K562 (cell line): ENCODE measurements around the gene PKD1L1. TPM values are rescaled to one million over a fixed set of nuclear protein-coding genes. Genes with fewer than 3 reads are reported as not detected.

Experiments
- ATAC-seq: fragments of 200-7000 bp; cut with Tn5 transposase; 3 replicates; pipeline ENCODE4 v1.9.1; 2020; ENCODE audit warnings: moderate library complexity
- BruUV-seq: library from RNA; stranded (reverse); fragments of 400-500 nt; replicated peaks from 2 replicates; lab custom pipeline; 2021; lab: Mats Ljungman, UMichigan
- CTCF ChIA-PET: fragments of 300-600 bp; formaldehyde crosslinking; extraction: SDS; loops from one replicate; lab custom pipeline; 2021; ENCODE audit warnings: low intra/inter-chr PET ratio; lab: Yijun Ruan, JAX
- POLR2A ChIA-PET: fragments of 300-600, 350-650 bp; sonication (Branson Sonifier 250); formaldehyde crosslinking; extraction: SDS; loops from one replicate; lab custom pipeline; 2021; ENCODE audit warnings: antibody characterized with exemption, inconsistent platforms; lab: Yijun Ruan, JAX
- DNase-seq, 4 experiments: peaks; one replicate each; pipeline versions ENCODE4 v3.0.0 to v3.0.0-alpha.2; 2011 to 2018; ENCODE audit warnings: low spot score in 3 of 4, mixed read lengths in 3 of 4; ENCODE audit errors: extremely low read depth in 1 of 4
- FAIRE-seq: peaks from 2 replicates; lab custom pipeline; 2011; peaks lifted over from hg19 to GRCh38; lab: Jason Lieb, UNC
- H2AFZ ChIP-seq: 2 replicates; pipeline ENCODE4 v1.6.0; 2011; ENCODE audit warnings: low read depth, low read length, control low read depth, inconsistent platforms
- H3K27ac ChIP-seq: fragments of 200-600 bp; 3 replicates; pipeline ENCODE4 v1.8.0; 2011; ENCODE audit warnings: low read depth, mild to moderate bottlenecking, control low read depth, inconsistent platforms, low read length, moderate library complexity, mixed read lengths; ENCODE audit errors: extremely low read depth
- H3K27me3 ChIP-seq, 2 experiments: fragments of 300-600 bp in 1 of 2; 2 replicates in 1 of 2; 3 replicates in 1 of 2; pipeline versions ENCODE4 v1.6.0 to v1.8.0; 2011; ENCODE audit warnings: inconsistent platforms in 2 of 2, low read length in 2 of 2, mild to moderate bottlenecking in 1 of 2, mixed read lengths in 1 of 2, moderate library complexity in 1 of 2; ENCODE audit not compliant: control insufficient read depth in 2 of 2, insufficient read depth in 2 of 2
- H3K36me3 ChIP-seq: fragments of 300-600 bp; 3 replicates; pipeline ENCODE4 v1.8.0; 2011; ENCODE audit warnings: mild to moderate bottlenecking, low read length, inconsistent platforms; ENCODE audit not compliant: control insufficient read depth, insufficient read depth
- H3K4me1 ChIP-seq, 2 experiments: fragments of 200-600 bp in 1 of 2; replicated peaks in 1 of 2; 2 replicates in 1 of 2; 3 replicates in 1 of 2; pipeline versions ENCODE4 v1.5.1 to v1.8.0; 2011; ENCODE audit warnings: inconsistent platforms in 2 of 2, low read length in 2 of 2, mild to moderate bottlenecking in 1 of 2, mixed read lengths in 1 of 2, moderate library complexity in 1 of 2; ENCODE audit not compliant: control insufficient read depth in 2 of 2, insufficient read depth in 2 of 2
- H3K4me2 ChIP-seq: 2 replicates; pipeline ENCODE4 v1.6.1; 2011; ENCODE audit warnings: low read length, control low read depth, inconsistent platforms, mixed read lengths; ENCODE audit not compliant: insufficient read depth
- H3K4me3 ChIP-seq: fragments of 200-600 bp; sonication (generic), shearing (Covaris generic); 2 replicates; pipeline ENCODE4 v1.5.1; 2016; ENCODE audit warnings: control low read depth, inconsistent platforms
- H3K79me2 ChIP-seq: fragments of 200-600 bp; 3 replicates; pipeline ENCODE4 v1.8.0; 2011; ENCODE audit warnings: low read length, inconsistent platforms; ENCODE audit not compliant: control insufficient read depth, insufficient read depth
- H3K9ac ChIP-seq, 2 experiments: 2 replicates each; pipeline versions ENCODE4 v1.6.0 to v1.6.1; 2011; ENCODE audit warnings: low read depth in 2 of 2, low read length in 2 of 2, control low read depth in 1 of 2, inconsistent platforms in 1 of 2, mild to moderate bottlenecking in 1 of 2, mixed read lengths in 1 of 2; ENCODE audit not compliant: insufficient read depth in 1 of 2
- H3K9me1 ChIP-seq: one replicate; pipeline ENCODE4 v1.6.0; 2011; ENCODE audit warnings: inconsistent platforms, mild to moderate bottlenecking, low read length, moderate library complexity; ENCODE audit not compliant: control insufficient read depth, insufficient read depth
- H3K9me3 ChIP-seq: replicated peaks from 2 replicates; pipeline ENCODE4 v1.5.1; 2011; ENCODE audit warnings: low read depth, low read length, inconsistent platforms; ENCODE audit not compliant: control insufficient read depth, insufficient read depth
- H4K20me1 ChIP-seq: replicated peaks from 2 replicates; pipeline ENCODE4 v1.6.1; 2011; ENCODE audit warnings: low read length, inconsistent platforms, mixed read lengths; ENCODE audit not compliant: control insufficient read depth, insufficient read depth
- DIDO1 ChIP-seq: fragments of 450-650 bp; IDR thresholded peaks from 2 replicates; pipeline ENCODE4 v1.6.1; 2016; ENCODE audit warnings: low read depth, missing biosample characterization, missing genetic modification characterization
- KDM4B ChIP-seq, 2 experiments: fragments of 450-650 bp in 1 of 2; sonication (generic) in 1 of 2; IDR thresholded peaks; 2 replicates each; pipeline ENCODE4 v1.6.1; 2016 to 2017; ENCODE audit warnings: borderline replicate concordance in 2 of 2, antibody characterized with exemption in 1 of 2, low read depth in 1 of 2, mild to moderate bottlenecking in 1 of 2
- NCOA6 ChIP-seq: fragments of 450-650 bp; IDR thresholded peaks from 2 replicates; pipeline ENCODE4 v1.6.1; 2017; ENCODE audit warnings: mild to moderate bottlenecking
- SP1 ChIP-seq: sonication (generic); formaldehyde crosslinking; IDR thresholded peaks from 2 replicates; pipeline ENCODE4 v1.8.1; 2022; ENCODE audit warnings: mild to moderate bottlenecking, missing genetic modification reagents
- SRSF3 ChIP-seq: fragments of 200-400 bp; formaldehyde crosslinking; IDR thresholded peaks from 2 replicates; pipeline ENCODE4 v1.6.1; 2016; ENCODE audit warnings: mild to moderate bottlenecking, low read length, moderate library complexity; ENCODE audit not compliant: insufficient read depth
- STAG1 ChIP-seq: sonication (generic); formaldehyde crosslinking; IDR thresholded peaks from 2 replicates; pipeline ENCODE4 v1.5.0; 2020; ENCODE audit warnings: missing genetic modification reagents, borderline replicate concordance
- ZBED1 ChIP-seq: IDR thresholded peaks from 2 replicates; pipeline ENCODE4 v1.6.1; 2014
- ZFP36 ChIP-seq: fragments of 150-350 bp; IDR thresholded peaks from 2 replicates; pipeline ENCODE4 v1.6.1; 2018; ENCODE audit warnings: low read length, low read depth; ENCODE audit not compliant: partially characterized antibody
- ZFPM2 ChIP-seq: fragments of 250-450 bp; sonication (Bioruptor Pico); IDR thresholded peaks from 2 replicates; pipeline ENCODE4 v1.5.1; 2022; ENCODE audit warnings: mild to moderate bottlenecking
- ZNF174 ChIP-seq: fragments of 250-450 bp; sonication (Bioruptor Pico); IDR thresholded peaks from 2 replicates; pipeline ENCODE4 v1.4.0; 2020; ENCODE audit warnings: mild to moderate bottlenecking
- ZNF224 ChIP-seq: sonication (generic); formaldehyde crosslinking; IDR thresholded peaks from 2 replicates; pipeline ENCODE4 v1.8.0; 2022; ENCODE audit warnings: mild to moderate bottlenecking, missing genetic modification reagents
- ZNF583 ChIP-seq: fragments of 250-450 bp; sonication (Bioruptor Pico); IDR thresholded peaks from 2 replicates; pipeline ENCODE4 v1.4.0; 2020
- ZNF780A ChIP-seq: fragments of 250-450 bp; sonication (Bioruptor Pico); IDR thresholded peaks from 2 replicates; pipeline ENCODE4 v1.5.0; 2021; ENCODE audit warnings: mild to moderate bottlenecking
- ZNF79 ChIP-seq: fragments of 250-450 bp; sonication (Bioruptor Pico); IDR thresholded peaks from 2 replicates; pipeline ENCODE4 v1.4.0; 2020; ENCODE audit warnings: low read depth, mild to moderate bottlenecking, moderate library complexity
- WGBS: fragments of 100-300 bp; shearing (Covaris generic); methylation state at CpG from one replicate; pipeline ENCODE4 v1.1.6; 2016; ENCODE audit warnings: low coverage, mixed read lengths; ENCODE audit not compliant: insufficient coverage; ENCODE audit errors: missing lambda C conversion rate; 5-methylcytosine and 5-hydroxymethylcytosine counted together
- in situ Hi-C: fragments of 300-500 bp; cut with MboI; formaldehyde crosslinking; loops from 4 replicates; pipeline ENCODE4 v1.15.0; 2018; ENCODE audit warnings: inconsistent platforms, mixed read lengths
- intact Hi-C: fragments of 100-400 bp; cut with micrococcal nuclease; formaldehyde crosslinking; loops from 2 replicates; pipeline ENCODE4 v1.14.2; 2022
- polyA plus RNA-seq, 8 experiments: library from polyadenylated mRNA; depleted of rRNA in 4 of 8; stranded (reverse) in 5 of 8; unstranded in 3 of 8; fragments of >200 nt; fragmentation: Nextera tagmentation in 2 of 8; fragmentation: Illumina TruSeq in 1 of 8; extraction: Ambion mirVana in 2 of 8; extraction: Trizol in 1 of 8; gene quantifications; 2 replicates each; pipeline versions ENCODE4 v1.2.1 to v1.2.3, GENCODE V29; 2011 to 2014; ENCODE audit warnings: inconsistent platforms in 1 of 8, missing spikeins in 1 of 8
- total RNA-seq, 7 experiments: library from RNA; depleted of rRNA in 6 of 7; stranded (reverse); fragments of >200 nt in 6 of 7; fragmentation: Illumina TruSeq in 2 of 7; extraction: Trizol in 2 of 7; gene quantifications; 2 replicates each; pipeline versions ENCODE4 v1.2.1 to v1.2.3, GENCODE V29; 2011 to 2021; ENCODE audit warnings: low replicate concordance in 1 of 7
- TF ChIP-seq, protein P1 (sequence below), 2 experiments: IDR thresholded peaks in 1 of 2; conservative IDR thresholded peaks in 1 of 2; 2 replicates each; pipeline ENCODE4 v1.6.1; 2016; ENCODE audit warnings: low read depth in 2 of 2, mild to moderate bottlenecking in 1 of 2, missing compliant biosample characterization in 1 of 2, missing genetic modification characterization in 1 of 2, moderate library complexity in 1 of 2
- TF ChIP-seq, protein P2 (sequence below): fragments of 250-450 bp; sonication (Bioruptor Pico); IDR thresholded peaks from 2 replicates; pipeline ENCODE4 v1.5.0; 2021
- TF ChIP-seq, protein P3 (sequence below): fragments of 250-450 bp; sonication (Bioruptor Pico); IDR thresholded peaks from 2 replicates; pipeline ENCODE4 v1.4.0; 2020
- TF ChIP-seq, protein P4 (sequence below), 2 experiments: fragments of 450-650 bp in 1 of 2; sonication (generic) in 1 of 2; formaldehyde crosslinking; conservative IDR thresholded peaks; 2 replicates each; pipeline versions ENCODE4 v1.4.0 to v1.8.1; 2020 to 2022; ENCODE audit warnings: mild to moderate bottlenecking in 1 of 2, missing genetic modification reagents in 1 of 2

The PKD1L1 gene
- total and polyA plus RNA-seq, 9 of the 15 experiments (the other 6 are each of a cell fraction or from before 2014, with no cell fraction given): 0.01 to 0.02 TPM; not detected in 7

DNA sequence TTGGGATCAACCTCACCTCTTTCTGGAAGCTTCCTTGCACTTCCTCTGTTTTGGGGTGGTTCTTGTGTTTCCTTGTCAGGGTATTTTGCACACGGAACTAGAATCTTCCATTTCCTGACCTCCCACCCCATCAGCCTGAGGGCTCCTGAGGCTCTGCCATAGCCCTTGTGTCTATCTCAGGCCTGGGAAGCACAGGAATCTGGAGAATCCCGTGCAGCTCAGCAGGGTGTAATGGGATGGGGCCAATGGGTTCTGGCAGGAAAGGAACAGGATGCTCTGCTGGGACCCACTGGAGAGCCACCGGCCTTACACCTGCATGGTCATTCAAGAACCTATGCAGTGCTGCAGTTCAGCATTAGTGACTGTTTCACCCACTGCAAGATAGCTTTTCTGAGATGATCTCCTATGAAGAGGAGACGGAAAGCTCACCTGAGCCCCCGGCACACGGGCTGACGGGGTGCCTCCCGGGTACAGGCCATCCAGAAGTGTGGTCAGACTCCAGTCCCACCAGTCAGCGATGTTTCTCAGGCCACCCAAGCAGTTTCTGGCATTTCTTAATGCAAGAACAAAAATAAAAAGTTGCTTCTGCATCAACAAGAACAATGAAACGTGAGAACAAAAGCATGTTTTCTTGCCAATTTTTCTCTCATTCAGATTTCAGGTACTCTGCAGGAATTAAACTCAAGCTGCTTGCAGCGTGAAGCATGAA, 133.2 kb downstream of the PKD1L1 start:
- no peak overlapping the region for H2AFZ ChIP-seq
- no peak overlapping the region for H3K27ac ChIP-seq
- CTCF ChIA-PET: no interaction called here
- no peaks in the 10 kb centered on the region for H3K9me3 ChIP-seq
- H3K4me2 ChIP-seq: no peak overlapping the region
- WGBS: 2% methylated on average over 11 of the region's 11 CpGs
- POLR2A ChIA-PET: interaction anchor here (0.6 to 1.2 kb wide), 2 partner anchors 8 to 29 kb away, joined by 3 read pairs; no protein-coding TSS in a partner anchor
- in situ Hi-C loops (no loop called here), intact Hi-C loops (loop anchor here (10.0 kb wide), 1 partner anchor 380 kb away; no protein-coding TSS in a partner anchor)
- H3K36me3 ChIP-seq: no peaks in the 10 kb centered on the region
- ATAC-seq (no peak), FAIRE-seq (no peak), DNase-seq (no peak)
- no peaks in the 10 kb centered on the region for H3K79me2 ChIP-seq
- H3K4me3 ChIP-seq: no peak overlapping the region
- no TSS peak for BruUV-seq
- no peaks in the 10 kb centered on the region for H4K20me1 ChIP-seq
- H3K9ac ChIP-seq: no peak overlapping the region
- H3K27me3 ChIP-seq: peaks cover 0 to 40% of the 10 kb centered on the region in 2 experiments; a peak in 2 of 5 replicates
- H3K4me1 ChIP-seq: no peaks in the 10 kb centered on the region
- H3K9me1 ChIP-seq: no peaks in the 10 kb centered on the region
- no peak for TF ChIP-seq ZFPM2 (CRISPR knock-in tag)
- TF ChIP-seq, protein P1, sequence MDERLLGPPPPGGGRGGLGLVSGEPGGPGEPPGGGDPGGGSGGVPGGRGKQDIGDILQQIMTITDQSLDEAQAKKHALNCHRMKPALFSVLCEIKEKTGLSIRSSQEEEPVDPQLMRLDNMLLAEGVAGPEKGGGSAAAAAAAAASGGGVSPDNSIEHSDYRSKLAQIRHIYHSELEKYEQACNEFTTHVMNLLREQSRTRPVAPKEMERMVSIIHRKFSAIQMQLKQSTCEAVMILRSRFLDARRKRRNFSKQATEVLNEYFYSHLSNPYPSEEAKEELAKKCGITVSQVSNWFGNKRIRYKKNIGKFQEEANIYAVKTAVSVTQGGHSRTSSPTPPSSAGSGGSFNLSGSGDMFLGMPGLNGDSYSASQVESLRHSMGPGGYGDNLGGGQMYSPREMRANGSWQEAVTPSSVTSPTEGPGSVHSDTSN (CRISPR knock-in tag; IDR thresholded peaks at IDR 0.05; ENCODE audit: low read depth): no peak
- TF ChIP-seq, protein P1 (tag; conservative IDR thresholded peaks at IDR 0.05; ENCODE audit: low read depth): no peak
- TF ChIP-seq DIDO1: no peak
- TF ChIP-seq ZBED1: no peak
- no peak for TF ChIP-seq ZNF79 (CRISPR knock-in tag)
- TF ChIP-seq ZNF780A (CRISPR knock-in tag): no peak
- TF ChIP-seq, protein P2, sequence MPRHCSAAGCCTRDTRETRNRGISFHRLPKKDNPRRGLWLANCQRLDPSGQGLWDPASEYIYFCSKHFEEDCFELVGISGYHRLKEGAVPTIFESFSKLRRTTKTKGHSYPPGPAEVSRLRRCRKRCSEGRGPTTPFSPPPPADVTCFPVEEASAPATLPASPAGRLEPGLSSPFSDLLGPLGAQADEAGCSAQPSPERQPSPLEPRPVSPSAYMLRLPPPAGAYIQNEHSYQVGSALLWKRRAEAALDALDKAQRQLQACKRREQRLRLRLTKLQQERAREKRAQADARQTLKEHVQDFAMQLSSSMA: no peak
- no peak for TF ChIP-seq ZNF224 (CRISPR knock-in tag)
- TF ChIP-seq SP1: no peak
- TF ChIP-seq, protein P3, sequence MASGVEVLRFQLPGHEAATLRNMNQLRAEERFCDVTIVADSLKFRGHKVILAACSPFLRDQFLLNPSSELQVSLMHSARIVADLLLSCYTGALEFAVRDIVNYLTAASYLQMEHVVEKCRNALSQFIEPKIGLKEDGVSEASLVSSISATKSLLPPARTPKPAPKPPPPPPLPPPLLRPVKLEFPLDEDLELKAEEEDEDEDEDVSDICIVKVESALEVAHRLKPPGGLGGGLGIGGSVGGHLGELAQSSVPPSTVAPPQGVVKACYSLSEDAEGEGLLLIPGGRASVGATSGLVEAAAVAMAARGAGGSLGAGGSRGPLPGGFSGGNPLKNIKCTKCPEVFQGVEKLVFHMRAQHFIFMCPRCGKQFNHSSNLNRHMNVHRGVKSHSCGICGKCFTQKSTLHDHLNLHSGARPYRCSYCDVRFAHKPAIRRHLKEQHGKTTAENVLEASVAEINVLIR (CRISPR knock-in tag): no peak
- TF ChIP-seq ZNF174: no peak
- TF ChIP-seq NCOA6: no peak
- no peak for TF ChIP-seq ZFP36
- no peak for TF ChIP-seq ZNF583 (CRISPR knock-in tag)
- TF ChIP-seq, protein P4, sequence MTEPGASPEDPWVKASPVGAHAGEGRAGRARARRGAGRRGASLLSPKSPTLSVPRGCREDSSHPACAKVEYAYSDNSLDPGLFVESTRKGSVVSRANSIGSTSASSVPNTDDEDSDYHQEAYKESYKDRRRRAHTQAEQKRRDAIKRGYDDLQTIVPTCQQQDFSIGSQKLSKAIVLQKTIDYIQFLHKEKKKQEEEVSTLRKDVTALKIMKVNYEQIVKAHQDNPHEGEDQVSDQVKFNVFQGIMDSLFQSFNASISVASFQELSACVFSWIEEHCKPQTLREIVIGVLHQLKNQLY (CRISPR knock-in tag; conservative IDR thresholded peaks at IDR 0.05): no peak
- TF ChIP-seq KDM4B (IDR thresholded peaks at IDR 0.05; ENCODE audit: borderline replicate concordance in 2 of 2, low read depth in 1 of 2): no peak
- TF ChIP-seq STAG1 (CRISPR knock-in tag): no peak
- TF ChIP-seq SRSF3: no peak
